MM.1S (cell line): ENCODE measurements around the gene MITF.

Experiments
- EZH2phosphoT487 ChIP-seq: fragments of 300-600 bp; sonication (generic); IDR thresholded peaks from 2 replicates; pipeline ENCODE4 v1.6.1; 2018; ENCODE audit warnings: antibody characterized with exemption, low read length
- TF ChIP-seq, protein P1 (sequence below): fragments of 300-600 bp; sonication (generic); IDR thresholded peaks from 2 replicates; pipeline ENCODE4 v1.5.1; 2016; ENCODE audit warnings: antibody characterized with exemption, low read length, mixed read lengths

DNA sequence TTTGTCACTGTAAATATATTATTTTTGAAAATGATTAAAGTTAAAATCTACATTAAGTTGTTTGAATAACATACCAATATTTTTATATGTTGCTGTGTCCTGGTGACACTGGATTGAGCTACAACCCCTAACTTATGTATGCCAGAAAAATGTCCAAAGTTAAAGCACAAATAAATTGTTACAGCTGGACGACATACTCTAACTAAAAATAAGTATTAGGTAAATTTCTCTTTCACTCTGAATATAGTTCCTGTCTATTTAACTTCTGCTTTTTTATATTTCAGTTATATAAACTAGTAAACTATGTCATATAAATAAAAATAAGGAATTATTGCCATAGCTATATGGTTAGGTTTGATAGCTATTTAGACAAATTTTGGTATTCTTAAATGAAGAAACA lies 141.8 kb downstream of the MITF start:
- no peak for TF ChIP-seq EZH2phosphoT487
- TF ChIP-seq, protein P1, sequence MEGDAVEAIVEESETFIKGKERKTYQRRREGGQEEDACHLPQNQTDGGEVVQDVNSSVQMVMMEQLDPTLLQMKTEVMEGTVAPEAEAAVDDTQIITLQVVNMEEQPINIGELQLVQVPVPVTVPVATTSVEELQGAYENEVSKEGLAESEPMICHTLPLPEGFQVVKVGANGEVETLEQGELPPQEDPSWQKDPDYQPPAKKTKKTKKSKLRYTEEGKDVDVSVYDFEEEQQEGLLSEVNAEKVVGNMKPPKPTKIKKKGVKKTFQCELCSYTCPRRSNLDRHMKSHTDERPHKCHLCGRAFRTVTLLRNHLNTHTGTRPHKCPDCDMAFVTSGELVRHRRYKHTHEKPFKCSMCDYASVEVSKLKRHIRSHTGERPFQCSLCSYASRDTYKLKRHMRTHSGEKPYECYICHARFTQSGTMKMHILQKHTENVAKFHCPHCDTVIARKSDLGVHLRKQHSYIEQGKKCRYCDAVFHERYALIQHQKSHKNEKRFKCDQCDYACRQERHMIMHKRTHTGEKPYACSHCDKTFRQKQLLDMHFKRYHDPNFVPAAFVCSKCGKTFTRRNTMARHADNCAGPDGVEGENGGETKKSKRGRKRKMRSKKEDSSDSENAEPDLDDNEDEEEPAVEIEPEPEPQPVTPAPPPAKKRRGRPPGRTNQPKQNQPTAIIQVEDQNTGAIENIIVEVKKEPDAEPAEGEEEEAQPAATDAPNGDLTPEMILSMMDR, result no peak
